ENCODE results near the gene CTTNBP2NL. TPM values are rescaled to one million over a fixed set of nuclear protein-coding genes. Genes with fewer than 3 reads are reported as not detected.

CTTNBP2NL gene
- polyA plus RNA-seq, 2 of the 4 experiments (the other 2 are of a cell fraction), result 5.8 to 8.7 TPM

GRCh38 chr1:112461200-112461871 is 65.3 kb downstream of the CTTNBP2NL start:
- H3K4me2 ChIP-seq, result no peak overlapping the region
- ATAC-seq (no peak), FAIRE-seq (no peak), DNase-seq (ENCODE audit: low read depth in 1 of 2, low spot score in 1 of 2) (no peak)
- H3K9me3 ChIP-seq, result no peaks in the 10 kb centered on the region
- WGBS (ENCODE audit: missing lambda C conversion rate), result 68% methylated on average over 3 of the region's 3 CpGs
- no peak overlapping the region for H3K27ac ChIP-seq
- H3K4me1 ChIP-seq, result peaks cover 5% of the 10 kb centered on the region; the same call in 1 of the 3 replicates
- CTCF ChIA-PET, result interaction anchor here (0.6 to 0.8 kb wide), 2 partner anchors 11 to 13 kb away, joined by 3 read pairs; no protein-coding TSS in a partner anchor
- H3K4me3 ChIP-seq, result no peak overlapping the region
- TF ChIP-seq SREBF2 (IDR thresholded peaks at IDR 0.05) (no peak), MAX (IDR thresholded peaks at IDR 0.05) (no peak), HOXB5 (CRISPR knock-in tag; IDR thresholded peaks at IDR 0.05) (no peak), FOXS1 (CRISPR knock-in tag; IDR thresholded peaks at IDR 0.05) (no peak), NPAS2 (CRISPR knock-in tag; IDR thresholded peaks at IDR 0.05; ENCODE audit: borderline replicate concordance) (no peak), ELK1 (IDR thresholded peaks at IDR 0.05; ENCODE audit: low read depth, low read length) (no peak), ZC3H11A (IDR thresholded peaks at IDR 0.05) (no peak), E2F6 (IDR thresholded peaks at IDR 0.05; ENCODE audit: borderline replicate concordance, low read depth) (no peak), CBX2 (IDR thresholded peaks at IDR 0.05; ENCODE audit: borderline replicate concordance, low read depth) (no peak), GATA3 (IDR thresholded peaks at IDR 0.05; ENCODE audit: borderline replicate concordance) (no peak), HOXB13 (CRISPR knock-in tag; IDR thresholded peaks at IDR 0.05; ENCODE audit: low read depth) (no peak), HMGXB4 (CRISPR knock-in tag; IDR thresholded peaks at IDR 0.05; ENCODE audit: borderline replicate concordance) (no peak), USF2 (IDR thresholded peaks at IDR 0.05) (no peak), JUNB (IDR thresholded peaks at IDR 0.05) (no peak)
- POLR2A ChIA-PET, result no interaction called here

- Histone ChIP-seq H3K27ac (no peak overlapping the region), H3K4me2 (no peak overlapping the region), H3K4me3 (no peak overlapping the region), H3K9me3 (no peaks in the 10 kb centered on the region), H3K4me1 (peaks cover 7% of the 10 kb centered on the region; the same call in 1 of the 3 replicates)
- FAIRE-seq, result no peak
- 56% methylated on average over 1 of the region's 1 CpG for WGBS (ENCODE audit: missing lambda C conversion rate)
- no peak for DNase-seq (ENCODE audit: low read depth in 1 of 2, low spot score in 1 of 2)
- ATAC-seq, result no peak
- POLR2A ChIA-PET, result interaction anchor here (0.7 kb wide), 1 partner anchor 69 kb away, joined by 3 read pairs; no protein-coding TSS in a partner anchor
- CTCF ChIA-PET, result interaction anchor here (0.8 to 8.7 kb wide), 4 partner anchors 9 to 93 kb away, joined by 3 to 165 read pairs (median 4); partner anchors contain the start of gene CTTNBP2NL
- TF ChIP-seq NFE2L2 (conservative IDR thresholded peaks at IDR 0.05; ENCODE audit: low read length), result no peak
- TF ChIP-seq USF2 (IDR thresholded peaks at IDR 0.05), result no peak
- TF ChIP-seq RCOR1 (IDR thresholded peaks at IDR 0.05; ENCODE audit: low read depth, low read length), result no peak
- TF ChIP-seq MAX (IDR thresholded peaks at IDR 0.05), result no peak
- TF ChIP-seq POLR2AphosphoS2 (conservative IDR thresholded peaks at IDR 0.05; ENCODE audit: low read length), result no peak
- TF ChIP-seq NR3C1 (IDR thresholded peaks at IDR 0.05), result no peak
- no peak for TF ChIP-seq EHMT2 (IDR thresholded peaks at IDR 0.05; ENCODE audit: low read depth)
- TF ChIP-seq ELK1 (IDR thresholded peaks at IDR 0.05; ENCODE audit: low read depth, low read length), result no peak
- TF ChIP-seq TFCP2L1 (CRISPR knock-in tag; IDR thresholded peaks at IDR 0.05), result no peak
These were observed 66.9 kb downstream of the CTTNBP2NL start for GRCh38 chr1:112462953-112463279.
